Activated CD4-positive, alpha-beta T cell treated with anti-CD3 and anti-CD28 coated beads for 4 hours (primary cell): ENCODE results near the gene P2RY13.

Source experiments
- DNase-seq, 2 donors: peaks; one replicate each; pipeline ENCODE4 v3.0.0-alpha.2; 2020

The P2RY13 gene

DNA sequence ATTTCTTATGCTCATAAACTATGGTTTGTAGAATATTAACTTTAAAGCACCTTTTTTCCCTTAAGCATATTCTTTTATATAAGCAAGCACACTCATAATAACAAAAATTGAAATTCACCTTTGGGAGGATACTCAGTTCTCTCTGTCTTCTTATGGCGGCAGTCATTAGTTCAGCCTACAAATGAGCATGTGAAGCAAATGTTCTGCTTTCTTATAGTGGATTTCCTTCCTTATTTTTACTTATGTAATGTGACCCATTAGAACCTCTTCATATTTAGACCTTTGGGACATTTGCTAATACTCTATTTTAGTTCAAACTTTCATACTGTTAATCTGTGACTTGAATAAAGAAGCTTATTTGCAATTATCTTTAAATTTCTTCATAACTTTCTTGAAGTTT, at the start of gene P2RY13:
P2RY13 (minus strand) TSS at position 187 of the 400 bp plus-strand sequence; CDS start at position 166, 21 bp downstream.
- DNase-seq, result no peak

- no peak for DNase-seq
These were observed 48.5 kb upstream of the P2RY13 start for GRCh38 chr3:151377768-151378385.

GRCh38 chr3:151372063-151372820, 42.9 kb upstream of the P2RY13 start:
- no peak for DNase-seq

GRCh38 chr3:151371526-151371925, 42.2 kb upstream of the P2RY13 start:
- DNase-seq, result no peak

DNA sequence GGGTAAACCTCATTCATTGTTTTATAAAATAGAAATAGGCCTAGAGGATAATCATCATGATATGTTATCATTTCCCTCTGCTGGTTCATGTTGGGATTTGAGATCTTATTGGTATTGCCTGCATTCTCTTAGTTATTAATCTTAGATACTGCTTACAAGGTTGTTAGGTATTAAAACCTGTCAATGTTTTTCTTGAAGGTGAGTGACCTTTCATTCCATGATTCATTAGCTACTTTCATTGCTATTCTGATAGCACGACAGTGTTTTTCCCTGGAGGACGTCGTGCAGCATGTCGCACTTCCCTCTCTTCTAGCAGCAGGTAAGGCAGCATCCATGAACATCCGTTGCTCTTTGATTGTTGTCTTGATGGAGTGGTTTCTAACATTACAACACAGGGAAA, 38.1 kb upstream of the P2RY13 start:
- no peak for DNase-seq

DNA sequence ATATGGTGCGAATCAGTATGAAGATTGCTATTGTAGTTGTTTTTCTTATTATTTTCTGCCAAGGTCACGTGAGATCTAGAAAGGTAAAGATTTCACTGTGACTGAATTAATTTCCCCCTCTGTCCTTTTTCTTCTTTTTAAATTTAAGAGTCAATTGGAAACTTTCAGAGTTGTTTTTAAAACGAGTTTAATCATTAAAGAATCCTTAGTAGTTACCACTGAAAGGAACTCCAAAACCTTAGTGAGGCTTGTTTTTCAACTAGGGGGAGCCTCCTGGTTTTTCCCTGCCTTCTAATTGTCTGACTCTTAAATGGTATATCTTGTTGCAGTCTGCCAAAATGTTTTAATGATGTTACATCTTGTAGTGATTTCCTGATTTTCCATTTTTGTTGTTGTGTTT, 37.6 kb upstream of the P2RY13 start:
- no peak for DNase-seq

- no peak for DNase-seq
These were observed 33.4 kb upstream of the P2RY13 start for GRCh38 chr3:151362751-151363174.

- no peak for DNase-seq
These were observed 28.1 kb upstream of the P2RY13 start for GRCh38 chr3:151357463-151357850.

- no peak for DNase-seq
These were observed 27.6 kb upstream of the P2RY13 start for GRCh38 chr3:151356794-151357462.

DNA sequence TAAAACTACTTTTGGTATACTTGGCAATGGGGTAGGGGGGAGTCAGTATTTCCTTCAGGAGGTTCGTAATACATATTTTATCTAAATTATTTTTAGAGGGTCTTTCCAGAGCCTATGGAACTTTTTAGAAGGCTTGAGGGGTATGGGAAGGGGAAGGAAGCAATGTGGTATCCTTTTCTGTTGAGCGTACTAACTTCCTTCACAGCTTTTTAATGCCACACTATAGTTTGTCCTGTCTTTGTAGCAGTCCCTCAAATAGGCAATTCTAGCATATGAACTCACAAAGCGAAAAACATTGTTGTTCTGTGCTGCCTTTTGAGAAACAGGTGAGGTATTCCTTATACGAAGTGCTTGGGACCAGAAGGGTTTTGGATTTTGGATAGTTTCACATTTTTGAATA, 22.3 kb upstream of the P2RY13 start:
- no peak for DNase-seq

DNA sequence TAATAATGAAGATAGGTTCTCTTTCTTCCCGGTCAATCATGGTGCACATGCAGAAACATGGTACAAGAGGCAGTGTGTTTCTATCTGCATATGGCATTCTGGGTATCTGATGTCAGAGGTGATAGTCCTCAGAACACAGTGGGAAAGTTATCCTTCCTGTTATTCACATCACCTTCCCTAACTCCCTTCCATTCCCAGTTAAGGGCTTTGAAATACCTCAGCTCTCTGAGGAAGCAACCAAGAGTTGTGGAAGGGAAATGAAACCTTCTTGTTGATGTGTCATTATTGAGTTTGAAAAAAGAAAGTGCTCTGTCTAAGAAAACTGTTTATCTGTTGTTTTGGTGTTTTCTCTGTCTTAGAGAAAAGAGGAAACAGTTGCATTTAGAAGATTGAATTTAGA, 21.9 kb upstream of the P2RY13 start:
- no peak for DNase-seq

DNA sequence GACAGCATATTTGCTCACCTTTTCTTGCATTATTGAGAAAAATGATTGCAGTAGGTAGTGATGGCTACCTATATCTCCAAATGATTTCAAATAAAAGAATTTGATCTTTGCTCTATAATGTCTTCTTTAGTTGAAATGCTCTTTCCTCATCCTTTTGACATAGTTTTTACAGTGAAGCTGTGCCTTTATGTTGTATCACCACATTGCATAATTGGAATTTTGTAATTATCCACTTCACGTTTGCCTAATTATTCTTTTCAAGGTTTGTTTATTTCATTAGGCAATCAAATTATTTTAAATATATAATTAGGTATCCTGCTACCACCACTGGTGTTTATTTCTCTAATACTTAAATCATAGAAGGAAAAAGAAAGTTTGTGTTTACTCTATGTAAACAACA, 21.3 kb upstream of the P2RY13 start:
- DNase-seq, result no peak

GRCh38 chr3:151347432-151347831, 18.1 kb upstream of the P2RY13 start:
- no peak for DNase-seq

GRCh38 chr3:151346292-151346691, 16.9 kb upstream of the P2RY13 start:
- no peak for DNase-seq

GRCh38 chr3:151345859-151346258, 16.5 kb upstream of the P2RY13 start:
- no peak for DNase-seq

- no peak for DNase-seq
These were observed 2.3 kb upstream of the P2RY13 start for GRCh38 chr3:151331696-151332095.

DNA sequence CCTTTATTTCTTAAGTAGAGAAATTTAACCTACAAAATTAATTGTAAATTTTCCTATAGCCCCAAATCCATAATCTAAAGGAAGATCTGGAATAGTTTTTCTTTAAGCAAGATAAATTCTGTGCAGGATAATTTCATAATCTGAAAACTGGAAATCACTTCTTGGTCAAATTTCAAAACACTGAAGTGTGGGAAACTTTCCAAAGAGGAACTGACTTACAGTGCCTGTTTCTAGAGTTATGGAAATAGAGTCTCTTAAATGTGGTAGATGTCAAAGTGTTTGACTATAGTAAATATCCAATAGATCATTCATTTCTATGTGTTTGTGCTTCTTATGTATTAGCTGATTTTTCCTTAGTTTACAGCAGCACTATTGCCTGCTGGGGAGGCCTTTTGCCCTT, 1.6 kb upstream of the P2RY13 start:
- no peak for DNase-seq

DNA sequence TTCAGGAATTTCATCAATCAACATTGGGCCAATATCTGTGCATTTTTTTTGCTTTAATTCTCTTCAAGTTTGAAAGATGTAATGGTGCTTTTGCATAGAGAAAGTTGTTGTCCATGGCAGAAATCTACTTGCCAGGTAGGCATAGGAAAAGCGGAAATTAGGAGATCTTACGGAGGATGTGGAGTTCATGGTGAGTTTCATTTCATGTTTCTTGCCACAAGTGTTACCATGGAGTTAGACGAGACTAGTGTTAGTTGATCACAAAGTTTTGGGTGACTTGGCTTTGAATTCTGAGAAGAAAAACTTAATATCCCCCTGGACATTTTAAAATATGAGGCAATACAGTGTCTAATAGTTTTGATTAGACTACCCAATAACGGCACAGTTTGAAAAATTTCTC, 1.0 kb upstream of the P2RY13 start:
- DNase-seq, result no peak

DNA sequence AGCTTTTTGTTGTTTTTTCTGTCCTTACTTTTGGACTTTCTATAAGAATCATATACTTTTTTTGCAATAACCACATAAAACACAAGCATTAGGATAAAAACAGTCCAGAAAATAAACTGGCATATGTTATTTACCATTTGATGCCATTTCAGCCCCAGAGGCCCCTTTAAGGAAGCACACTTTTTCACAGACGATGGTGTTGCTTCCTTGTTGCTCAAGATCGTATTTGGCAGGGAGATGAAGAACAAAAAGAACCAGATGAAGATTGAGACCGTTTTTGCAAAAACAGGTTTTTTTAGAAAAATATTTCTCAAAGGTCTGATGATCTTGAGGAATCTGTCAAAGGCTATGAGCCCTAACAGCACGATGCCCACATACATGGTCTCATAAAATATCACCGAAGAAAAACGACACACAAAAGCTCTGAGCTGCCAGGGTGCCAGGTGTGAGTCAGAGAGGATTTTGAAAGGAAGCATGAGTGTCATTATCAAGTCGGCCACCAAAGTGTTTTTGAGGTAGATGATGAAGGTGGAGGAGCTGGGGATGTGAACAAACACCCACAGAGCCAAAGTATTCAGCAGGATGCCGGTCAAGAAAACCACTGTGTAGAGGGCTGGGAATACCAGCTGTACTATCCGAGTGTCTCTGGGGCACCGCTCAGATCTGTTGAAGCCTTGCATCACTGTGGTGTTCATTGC, 902 bp downstream of the P2RY13 start:
- DNase-seq, result peak in 1 of 2 donors; percentile 17

DNA sequence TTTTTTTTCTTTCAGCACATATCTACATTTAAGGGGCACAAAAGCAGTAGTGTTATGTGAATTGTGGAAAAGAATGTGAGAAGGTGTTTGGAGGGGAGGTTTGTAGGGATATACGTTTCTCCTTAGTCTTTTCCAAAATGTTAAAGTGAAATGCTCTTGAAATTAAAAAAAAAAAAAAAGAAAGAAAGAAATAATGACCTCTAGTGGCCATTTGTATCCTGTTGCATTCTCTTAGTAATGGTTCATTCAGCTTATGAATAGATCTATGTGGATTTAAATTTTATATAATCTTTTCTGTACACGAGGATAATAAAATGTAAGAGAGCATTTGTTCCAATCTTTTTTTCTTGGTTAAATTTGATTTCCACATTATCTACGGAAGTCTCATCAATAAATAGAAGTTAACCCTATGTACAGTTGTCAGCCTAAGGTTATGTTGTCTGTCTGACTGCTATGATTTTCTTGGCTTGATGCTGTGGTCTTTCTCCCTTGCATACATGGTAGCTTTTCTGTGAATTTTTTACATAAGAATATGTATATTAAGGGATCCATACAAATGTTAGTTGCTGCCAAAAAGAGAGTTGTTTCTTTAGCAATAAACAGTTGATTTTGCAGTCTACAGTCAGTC, 1.7 kb downstream of the P2RY13 start:
- DNase-seq, result no peak

DNA sequence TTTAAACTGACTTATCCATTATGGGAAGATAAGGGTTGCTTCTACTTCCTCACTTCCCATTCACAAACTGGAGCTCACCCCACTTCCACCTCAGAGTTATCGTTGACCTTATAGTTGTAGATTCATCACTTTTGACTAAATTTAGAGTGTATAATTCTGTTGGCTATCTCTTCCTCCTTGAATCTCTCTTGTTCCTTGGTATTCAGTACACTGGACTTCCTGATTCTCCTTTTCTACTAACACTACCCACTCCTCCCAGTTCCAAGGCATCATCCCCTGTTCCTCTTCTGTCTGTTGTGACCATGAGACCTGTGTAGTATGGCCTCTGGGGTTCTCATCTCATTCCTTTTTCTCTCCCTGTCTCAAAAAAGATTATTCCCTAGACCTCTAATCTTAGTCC, 6.8 kb downstream of the P2RY13 start:
- no peak for DNase-seq

- no peak for DNase-seq
These were observed 7.8 kb downstream of the P2RY13 start for GRCh38 chr3:151321526-151321925.

DNA sequence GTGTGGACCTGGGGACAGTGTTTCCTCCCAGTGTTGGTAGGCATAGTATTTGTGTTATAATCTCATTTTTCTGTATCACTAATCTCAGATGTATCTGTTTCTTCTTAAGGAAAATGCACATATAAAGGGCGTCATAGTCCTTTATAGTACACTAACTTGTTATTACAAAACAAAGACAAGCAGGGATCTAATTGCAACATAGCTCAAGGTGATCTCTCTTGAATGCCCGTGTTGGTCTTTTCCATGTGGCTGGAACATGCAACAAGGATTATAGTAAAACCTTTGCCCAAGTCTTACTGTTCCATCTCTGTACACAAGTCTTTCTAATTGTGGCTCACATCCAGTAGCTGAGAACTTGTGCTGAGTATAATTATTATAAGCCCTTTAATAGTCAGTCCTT, 9.2 kb downstream of the P2RY13 start:
- no peak for DNase-seq
